ENCODE data around the gene KNDC1.

The KNDC1 gene

GRCh38 chr10:133245439-133246235 is 85.6 kb downstream of the KNDC1 start:
- Histone ChIP-seq H3K4me3 (ENCODE audit: low read length) (no peak overlapping the region), H3K27ac (ENCODE audit: low read depth, low read length) (no peak overlapping the region), H3K4me1 (ENCODE audit: insufficient read depth, low read length) (peaks cover 5% of the 10 kb centered on the region; the same call in 1 of the 2 replicates), H3K9me3 (ENCODE audit: insufficient read depth, low read depth, low read length) (no peaks in the 10 kb centered on the region), H3K36me3 (ENCODE audit: insufficient read depth, low read length) (no peaks in the 10 kb centered on the region), H3K27me3 (ENCODE audit: insufficient read depth, low read length) (peaks cover 6% of the 10 kb centered on the region), H3K9ac (ENCODE audit: low read depth, low read length) (no peak overlapping the region)
- WGBS, result 76% methylated on average over 31 of the region's 33 CpGs

- peaks cover 6% of the 10 kb centered on the region for H3K27me3 ChIP-seq (ENCODE audit: insufficient read depth, low read length)
- H3K9me3 ChIP-seq (ENCODE audit: insufficient read depth, low read depth, low read length), result no peaks in the 10 kb centered on the region
- H3K9ac ChIP-seq (ENCODE audit: low read depth, low read length), result no peak overlapping the region
- H3K36me3 ChIP-seq (ENCODE audit: insufficient read depth, low read length), result no peaks in the 10 kb centered on the region
- peaks cover 5% of the 10 kb centered on the region; the same call in 1 of the 2 replicates for H3K4me1 ChIP-seq (ENCODE audit: insufficient read depth, low read length)
- H3K27ac ChIP-seq (ENCODE audit: low read depth, low read length), result no peak overlapping the region
- H3K4me3 ChIP-seq (ENCODE audit: low read length), result no peak overlapping the region
- 86% methylated on average over 12 of the region's 12 CpGs for WGBS
Measured at GRCh38 chr10:133246236-133246626, 86.2 kb downstream of the KNDC1 start.

DNA sequence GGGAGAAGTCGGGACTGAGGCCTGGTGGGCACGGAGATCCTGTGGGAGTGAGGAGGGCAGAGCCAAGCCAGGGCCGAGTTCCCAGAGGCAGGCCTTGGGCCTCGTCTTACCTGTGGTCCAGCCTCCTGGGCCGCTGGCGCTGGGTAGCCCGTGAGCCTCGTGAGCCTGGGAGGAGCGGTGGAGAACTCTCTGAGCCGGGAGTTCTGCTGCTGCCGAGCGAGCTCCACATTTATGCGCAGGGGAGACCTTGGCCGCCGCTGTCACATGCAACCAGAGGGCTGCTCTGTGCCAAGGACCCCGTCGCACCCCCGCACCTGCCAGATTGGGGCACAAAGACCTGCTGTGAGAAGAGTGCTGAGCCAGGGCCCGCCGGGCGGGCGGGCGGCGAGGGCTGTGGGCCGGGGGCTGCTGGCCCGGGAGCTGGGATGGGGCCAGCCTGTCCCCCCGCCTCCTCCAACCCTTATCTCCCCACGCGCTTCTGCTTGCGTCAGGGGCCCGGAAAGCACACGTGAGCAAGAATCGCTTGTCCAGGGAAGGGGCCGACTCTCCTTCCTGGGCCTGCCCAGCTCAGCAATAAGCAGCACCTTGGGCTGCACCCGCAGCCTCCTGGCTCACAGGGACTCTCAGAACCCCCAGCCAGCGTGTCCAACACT is 87.8 kb downstream of the KNDC1 start:
- Histone ChIP-seq H3K4me3 (ENCODE audit: low read length) (no peak overlapping the region), H3K4me1 (ENCODE audit: insufficient read depth, low read length) (peaks cover 5% of the 10 kb centered on the region; the same call in 1 of the 2 replicates), H3K9ac (ENCODE audit: low read depth, low read length) (no peak overlapping the region), H3K36me3 (ENCODE audit: insufficient read depth, low read length) (no peaks in the 10 kb centered on the region), H3K27ac (ENCODE audit: low read depth, low read length) (no peak overlapping the region), H3K9me3 (ENCODE audit: insufficient read depth, low read depth, low read length) (no peaks in the 10 kb centered on the region), H3K27me3 (ENCODE audit: insufficient read depth, low read length) (peaks cover 6% of the 10 kb centered on the region; the same call in 1 of the 2 replicates)
- 84% methylated on average over 36 of the region's 36 CpGs for WGBS

DNA sequence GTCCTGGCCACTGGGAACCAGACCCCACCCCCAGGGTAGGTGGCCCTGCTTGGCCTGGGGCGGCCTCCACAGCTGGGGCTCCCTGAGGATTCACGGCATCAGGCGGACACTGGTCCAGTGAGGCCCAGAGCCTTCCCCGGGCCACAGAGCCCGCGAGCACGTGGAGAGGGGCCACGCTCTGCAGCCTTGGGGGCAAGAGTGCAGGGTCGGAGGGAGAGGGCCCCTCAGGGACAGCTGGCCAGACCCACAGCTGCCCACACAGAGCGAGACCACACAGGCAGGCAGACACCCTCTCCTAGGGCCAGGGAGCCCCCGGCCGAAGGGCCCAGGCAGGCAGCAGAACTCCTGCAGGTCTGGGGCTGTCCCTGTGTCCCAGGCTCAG is 88.3 kb downstream of the KNDC1 start:
- Histone ChIP-seq H3K27me3 (ENCODE audit: insufficient read depth, low read length) (peaks cover 6% of the 10 kb centered on the region; the same call in 1 of the 2 replicates), H3K4me1 (ENCODE audit: insufficient read depth, low read length) (peaks cover 5% of the 10 kb centered on the region; the same call in 1 of the 2 replicates), H3K4me3 (ENCODE audit: low read length) (no peak overlapping the region), H3K9ac (ENCODE audit: low read depth, low read length) (no peak overlapping the region), H3K27ac (ENCODE audit: low read depth, low read length) (no peak overlapping the region), H3K36me3 (ENCODE audit: insufficient read depth, low read length) (no peaks in the 10 kb centered on the region), H3K9me3 (ENCODE audit: insufficient read depth, low read depth, low read length) (no peaks in the 10 kb centered on the region)
- 89% methylated on average over 12 of the region's 12 CpGs for WGBS

GRCh38 chr10:133249094-133249780 is 89.2 kb downstream of the KNDC1 start:
- Histone ChIP-seq H3K4me1 (ENCODE audit: insufficient read depth, low read length) (peaks cover 5% of the 10 kb centered on the region; the same call in 1 of the 2 replicates), H3K4me3 (ENCODE audit: low read length) (no peak overlapping the region), H3K27ac (ENCODE audit: low read depth, low read length) (no peak overlapping the region), H3K9me3 (ENCODE audit: insufficient read depth, low read depth, low read length) (no peaks in the 10 kb centered on the region), H3K27me3 (ENCODE audit: insufficient read depth, low read length) (peaks cover 6% of the 10 kb centered on the region; the same call in 1 of the 2 replicates), H3K9ac (ENCODE audit: low read depth, low read length) (no peak overlapping the region), H3K36me3 (ENCODE audit: insufficient read depth, low read length) (no peaks in the 10 kb centered on the region)
- WGBS, result 74% methylated on average over 21 of the region's 21 CpGs

- Histone ChIP-seq H3K4me1 (ENCODE audit: insufficient read depth, low read length) (peaks cover 5% of the 10 kb centered on the region; the same call in 1 of the 2 replicates), H3K27me3 (ENCODE audit: insufficient read depth, low read length) (peaks cover 6% of the 10 kb centered on the region; the same call in 1 of the 2 replicates), H3K27ac (ENCODE audit: low read depth, low read length) (no peak overlapping the region), H3K9ac (ENCODE audit: low read depth, low read length) (no peak overlapping the region), H3K4me3 (ENCODE audit: low read length) (no peak overlapping the region), H3K9me3 (ENCODE audit: insufficient read depth, low read depth, low read length) (no peaks in the 10 kb centered on the region), H3K36me3 (ENCODE audit: insufficient read depth, low read length) (no peaks in the 10 kb centered on the region)
- WGBS, result 88% methylated on average over 11 of the region's 11 CpGs
Measured at GRCh38 chr10:133249975-133250754, 90.1 kb downstream of the KNDC1 start.

- H3K4me1 ChIP-seq (ENCODE audit: insufficient read depth, low read length), result peaks cover 5% of the 10 kb centered on the region; the same call in 1 of the 2 replicates
- no peak overlapping the region for H3K9ac ChIP-seq (ENCODE audit: low read depth, low read length)
- H3K36me3 ChIP-seq (ENCODE audit: insufficient read depth, low read length), result no peaks in the 10 kb centered on the region
- 84% methylated on average over 28 of the region's 28 CpGs for WGBS
- H3K27me3 ChIP-seq (ENCODE audit: insufficient read depth, low read length), result peaks cover 6% of the 10 kb centered on the region; the same call in 1 of the 2 replicates
- no peak overlapping the region for H3K4me3 ChIP-seq (ENCODE audit: low read length)
- no peak overlapping the region for H3K27ac ChIP-seq (ENCODE audit: low read depth, low read length)
- no peaks in the 10 kb centered on the region for H3K9me3 ChIP-seq (ENCODE audit: insufficient read depth, low read depth, low read length)
Measured at GRCh38 chr10:133251388-133252222, 91.6 kb downstream of the KNDC1 start.

DNA sequence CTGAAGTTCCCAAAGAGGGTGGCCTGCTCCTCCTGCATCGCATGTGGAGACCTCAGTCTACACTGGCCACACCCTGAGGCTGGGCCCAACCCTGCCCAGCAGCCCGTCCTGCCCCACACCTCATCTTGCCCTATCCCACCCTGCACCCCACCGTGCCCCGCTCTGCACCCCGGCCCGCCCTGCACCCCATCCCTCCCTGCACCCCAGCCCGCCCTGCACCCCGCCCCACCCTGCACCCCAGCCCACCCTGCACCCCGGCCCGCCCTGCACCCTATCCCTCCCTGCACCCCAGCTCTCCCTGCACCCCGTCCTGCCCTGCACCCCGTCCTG is 92.2 kb downstream of the KNDC1 start:
- H3K27me3 ChIP-seq (ENCODE audit: insufficient read depth, low read length), result peaks cover 6% of the 10 kb centered on the region; the same call in 1 of the 2 replicates
- H3K9me3 ChIP-seq (ENCODE audit: insufficient read depth, low read depth, low read length), result no peaks in the 10 kb centered on the region
- no peak overlapping the region for H3K27ac ChIP-seq (ENCODE audit: low read depth, low read length)
- no peak overlapping the region for H3K9ac ChIP-seq (ENCODE audit: low read depth, low read length)
- H3K36me3 ChIP-seq (ENCODE audit: insufficient read depth, low read length), result no peaks in the 10 kb centered on the region
- WGBS, result 92% methylated on average over 10 of the region's 12 CpGs
- H3K4me1 ChIP-seq (ENCODE audit: insufficient read depth, low read length), result peaks cover 7% of the 10 kb centered on the region
- no peak overlapping the region for H3K4me3 ChIP-seq (ENCODE audit: low read length)

- Histone ChIP-seq H3K4me3 (ENCODE audit: low read length) (no peak overlapping the region), H3K9ac (ENCODE audit: low read depth, low read length) (no peak overlapping the region), H3K4me1 (ENCODE audit: insufficient read depth, low read length) (peaks cover 4% of the 10 kb centered on the region; the same call in 1 of the 2 replicates), H3K36me3 (ENCODE audit: insufficient read depth, low read length) (no peaks in the 10 kb centered on the region), H3K27ac (ENCODE audit: low read depth, low read length) (no peak overlapping the region), H3K9me3 (ENCODE audit: insufficient read depth, low read depth, low read length) (no peaks in the 10 kb centered on the region), H3K27me3 (ENCODE audit: insufficient read depth, low read length) (peaks cover 6% of the 10 kb centered on the region; the same call in 1 of the 2 replicates)
- 96% methylated on average over 22 of the region's 22 CpGs for WGBS
Measured at GRCh38 chr10:133253361-133253955, 93.4 kb downstream of the KNDC1 start.

Measured in HUES64 (cell line).